Natural killer cell (primary cell): ENCODE results near the gene MACROD2. TPM values are rescaled to one million over a fixed set of nuclear protein-coding genes. Genes with fewer than 3 reads are reported as not detected.

Experiments used
- ATAC-seq, 3 donors: fragments of 150-1000 bp in 2 of 3; fragments of 200-7000 bp in 1 of 3; cut with Tn5 transposase; 1 replicate in 1 of 3; 2 replicates in 2 of 3; pipeline ENCODE4 v1.10.0; 2021; ENCODE audit warnings: mild to moderate bottlenecking in 2 of 3, moderate library complexity in 2 of 3
- DNase-seq, 2 donors: peaks; one replicate each; pipeline versions ENCODE4 v3.0.0 to v3.0.0-alpha.2; 2013 to 2021; ENCODE audit warnings: mixed read lengths in 1 of 2
- H3K27ac ChIP-seq: one replicate; pipeline ENCODE4 v1.5.1; 2013; ENCODE audit warnings: mild to moderate bottlenecking, low read length
- H3K27me3 ChIP-seq: one replicate; pipeline ENCODE4 v1.6.1; 2013; ENCODE audit warnings: low read length; ENCODE audit not compliant: control insufficient read depth, insufficient read depth
- H3K36me3 ChIP-seq: one replicate; pipeline ENCODE4 v1.6.1; 2013; ENCODE audit warnings: low read length; ENCODE audit not compliant: control insufficient read depth, insufficient read depth
- H3K4me1 ChIP-seq: one replicate; pipeline ENCODE4 v1.6.1; 2013; ENCODE audit warnings: low read length; ENCODE audit not compliant: control insufficient read depth, insufficient read depth
- H3K4me3 ChIP-seq: one replicate; pipeline ENCODE4 v1.5.1; 2013; ENCODE audit warnings: low read length
- H3K9me3 ChIP-seq: one replicate; pipeline ENCODE4 v1.6.1; 2013; ENCODE audit warnings: low read length; ENCODE audit not compliant: control insufficient read depth, insufficient read depth
- H3K27ac Mint-ChIP-seq, 2 donors: one replicate each; pipeline ENCODE4 v1.8.0; 2022; ENCODE audit warnings: mild to moderate bottlenecking in 2 of 2, mixed read lengths in 2 of 2, moderate library complexity in 1 of 2
- H3K27me3 Mint-ChIP-seq, 2 donors: one replicate each; pipeline ENCODE4 v1.8.0; 2022; ENCODE audit warnings: low read depth in 2 of 2, mixed read lengths in 2 of 2
- H3K36me3 Mint-ChIP-seq: one replicate; pipeline ENCODE4 v1.8.0; 2022; ENCODE audit warnings: mixed read lengths
- H3K4me1 Mint-ChIP-seq, 2 donors: one replicate each; pipeline ENCODE4 v1.8.0; 2022; ENCODE audit warnings: mixed read lengths in 2 of 2
- H3K4me3 Mint-ChIP-seq: one replicate; pipeline ENCODE4 v1.8.0; 2022; ENCODE audit warnings: mild to moderate bottlenecking, moderate library complexity, mixed read lengths
- H3K9me3 Mint-ChIP-seq, 2 donors: one replicate each; pipeline ENCODE4 v1.8.0; 2022; ENCODE audit warnings: mixed read lengths in 2 of 2
- WGBS: methylation state at CpG from one replicate; pipeline ENCODE4 v1.1.7; 2013; ENCODE audit warnings: missing lambda C conversion rate; ENCODE audit not compliant: insufficient coverage; 5-methylcytosine and 5-hydroxymethylcytosine counted together
- intact Hi-C: fragments of 100-400 bp; cut with micrococcal nuclease; formaldehyde crosslinking; loops from one replicate; pipeline ENCODE4 v1.14.2; 2022
- total RNA-seq, 4 donors: library from RNA; stranded (reverse); fragments of 120-200 nt in 1 of 4; gene quantifications; one replicate each; pipeline versions ENCODE4 v1.2.3 to v1.2.4, GENCODE V29; 2013 to 2022
- TF ChIP-seq, protein P1 (sequence below): fragments of 200-600 bp; IDR thresholded peaks from one replicate; pipeline ENCODE4 v1.8.0; 2022; ENCODE audit warnings: antibody characterized with exemption

MACROD2 gene
- total RNA-seq, 3 donors from 2014 or later (not counting 1 experiment from before 2014, with no cell fraction given), result 0.19 to 0.88 TPM; not detected in 1

DNA sequence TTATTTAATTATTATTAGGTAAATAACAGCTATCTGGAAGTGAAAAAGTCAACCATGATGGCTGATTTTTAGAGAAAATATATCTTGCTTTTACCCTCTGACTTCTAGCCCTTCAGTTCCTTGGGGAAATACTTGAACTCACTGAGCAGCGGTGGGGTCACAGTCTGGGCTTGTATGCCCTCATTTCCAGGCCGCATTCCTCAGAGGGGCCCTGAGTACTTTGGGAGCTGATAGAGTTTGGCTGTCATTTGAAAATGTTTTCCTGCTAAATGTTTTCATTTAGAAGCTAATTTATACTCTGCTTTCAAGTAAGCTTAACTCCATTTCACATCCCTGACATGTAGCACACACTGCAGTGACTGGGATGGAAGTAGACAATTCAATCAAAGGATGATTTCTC is 1549.4 kb downstream of the MACROD2 start:
- TF ChIP-seq, protein P1, sequence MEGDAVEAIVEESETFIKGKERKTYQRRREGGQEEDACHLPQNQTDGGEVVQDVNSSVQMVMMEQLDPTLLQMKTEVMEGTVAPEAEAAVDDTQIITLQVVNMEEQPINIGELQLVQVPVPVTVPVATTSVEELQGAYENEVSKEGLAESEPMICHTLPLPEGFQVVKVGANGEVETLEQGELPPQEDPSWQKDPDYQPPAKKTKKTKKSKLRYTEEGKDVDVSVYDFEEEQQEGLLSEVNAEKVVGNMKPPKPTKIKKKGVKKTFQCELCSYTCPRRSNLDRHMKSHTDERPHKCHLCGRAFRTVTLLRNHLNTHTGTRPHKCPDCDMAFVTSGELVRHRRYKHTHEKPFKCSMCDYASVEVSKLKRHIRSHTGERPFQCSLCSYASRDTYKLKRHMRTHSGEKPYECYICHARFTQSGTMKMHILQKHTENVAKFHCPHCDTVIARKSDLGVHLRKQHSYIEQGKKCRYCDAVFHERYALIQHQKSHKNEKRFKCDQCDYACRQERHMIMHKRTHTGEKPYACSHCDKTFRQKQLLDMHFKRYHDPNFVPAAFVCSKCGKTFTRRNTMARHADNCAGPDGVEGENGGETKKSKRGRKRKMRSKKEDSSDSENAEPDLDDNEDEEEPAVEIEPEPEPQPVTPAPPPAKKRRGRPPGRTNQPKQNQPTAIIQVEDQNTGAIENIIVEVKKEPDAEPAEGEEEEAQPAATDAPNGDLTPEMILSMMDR, result no peak
- Mint-ChIP-seq H3K27me3 (no peaks in the 10 kb centered on the region), H3K4me3 (no peak overlapping the region), H3K9me3 (peaks cover 10 to 13% of the 10 kb centered on the region in 2 donors), H3K4me1 (no peaks in the 10 kb centered on the region), H3K27ac (no peak overlapping the region), H3K36me3 (no peaks in the 10 kb centered on the region)
- Histone ChIP-seq H3K36me3 (no peaks in the 10 kb centered on the region), H3K4me1 (no peaks in the 10 kb centered on the region), H3K4me3 (no peak overlapping the region), H3K27me3 (no peaks in the 10 kb centered on the region), H3K27ac (no peak overlapping the region), H3K9me3 (peaks cover 6% of the 10 kb centered on the region)
- DNase-seq (no peak), ATAC-seq (no peak)
- 88% methylated on average over 2 of the region's 2 CpGs for WGBS
- intact Hi-C loops, result no loop called here

DNA sequence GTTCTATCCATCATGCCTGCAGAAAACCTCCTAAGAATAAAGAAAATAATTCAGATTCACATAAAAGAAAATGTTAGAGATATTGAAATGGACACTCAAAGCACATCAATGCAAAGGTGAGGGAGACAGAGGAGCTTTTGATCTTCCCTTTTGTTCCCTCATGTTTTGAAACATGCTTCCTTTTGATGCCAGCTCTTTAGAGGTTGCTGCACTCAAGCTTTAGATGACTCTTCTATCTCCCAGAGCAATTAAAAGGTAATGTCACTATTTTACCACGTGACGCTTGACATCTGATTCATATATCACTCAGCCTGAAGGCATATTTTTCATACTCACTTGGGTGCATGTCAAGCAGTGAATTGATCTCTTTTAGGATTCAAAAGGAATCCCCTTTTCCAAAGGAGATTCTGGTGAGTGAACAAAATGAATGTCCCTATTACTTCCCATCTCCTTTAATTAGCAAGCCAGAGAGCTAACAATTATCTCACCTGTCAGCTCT is 1551.3 kb downstream of the MACROD2 start:
- Mint-ChIP-seq H3K4me1 (no peaks in the 10 kb centered on the region), H3K27ac (no peak overlapping the region), H3K27me3 (no peaks in the 10 kb centered on the region), H3K9me3 (peaks cover 10 to 13% of the 10 kb centered on the region in 2 donors), H3K36me3 (no peaks in the 10 kb centered on the region), H3K4me3 (no peak overlapping the region)
- intact Hi-C loops, result no loop called here
- Histone ChIP-seq H3K9me3 (peaks cover 8% of the 10 kb centered on the region), H3K36me3 (no peaks in the 10 kb centered on the region), H3K4me3 (no peak overlapping the region), H3K27me3 (no peaks in the 10 kb centered on the region), H3K27ac (no peak overlapping the region), H3K4me1 (no peaks in the 10 kb centered on the region)
- WGBS, result 75% methylated on average over 2 of the region's 2 CpGs
- ATAC-seq (no peak), DNase-seq (no peak)
- TF ChIP-seq, protein P1, result no peak

DNA sequence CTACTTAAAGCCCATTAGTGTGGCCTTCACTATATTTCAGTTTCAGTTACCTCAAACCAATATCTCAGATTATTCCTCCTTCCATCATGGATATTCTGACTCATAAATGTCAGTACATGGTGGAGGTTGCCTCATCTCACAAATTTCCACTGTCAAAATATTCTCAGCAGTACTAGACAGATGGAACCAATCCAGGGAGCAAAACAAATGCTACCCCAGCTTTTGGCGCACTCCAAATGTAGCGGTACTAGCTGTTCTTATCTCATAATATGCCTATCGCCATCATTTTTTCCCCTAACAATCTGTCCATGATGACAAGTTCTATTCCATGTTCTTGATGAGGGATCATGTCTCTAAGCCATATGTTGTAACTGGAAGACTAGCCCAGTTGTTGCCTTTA is 1551.8 kb downstream of the MACROD2 start:
- no peak for ATAC-seq
- intact Hi-C loops, result no loop called here
- Histone ChIP-seq H3K4me3 (no peak overlapping the region), H3K36me3 (no peaks in the 10 kb centered on the region), H3K27ac (no peak overlapping the region), H3K27me3 (no peaks in the 10 kb centered on the region), H3K4me1 (no peaks in the 10 kb centered on the region), H3K9me3 (peaks cover 9% of the 10 kb centered on the region)
- Mint-ChIP-seq H3K4me3 (no peak overlapping the region), H3K36me3 (no peaks in the 10 kb centered on the region), H3K27ac (no peak overlapping the region), H3K4me1 (no peaks in the 10 kb centered on the region), H3K27me3 (no peaks in the 10 kb centered on the region), H3K9me3 (peaks cover 5 to 11% of the 10 kb centered on the region in 2 donors)
- WGBS, result 91% methylated on average over 3 of the region's 3 CpGs
- TF ChIP-seq, protein P1, result no peak
- no peak for DNase-seq
